Osteoblast (primary cell): ENCODE data around the gene IKZF5. TPM values are rescaled to one million over a fixed set of nuclear protein-coding genes. Genes with fewer than 3 reads are reported as not detected.

Experiments
- DNase-seq: peaks from one replicate; pipeline ENCODE4 v3.0.0; 2011; ENCODE audit warnings: low spot score, mixed read lengths; ENCODE audit not compliant: insufficient read length; ENCODE audit errors: missing footprints
- H2AFZ ChIP-seq: 2 replicates; pipeline ENCODE4 v1.6.0; 2011; ENCODE audit warnings: mild to moderate bottlenecking, low read length
- H3K27ac ChIP-seq: 2 replicates; pipeline ENCODE4 v1.5.1; 2011; ENCODE audit warnings: mild to moderate bottlenecking, low read depth, low read length, moderate library complexity
- H3K27me3 ChIP-seq: 2 replicates; pipeline ENCODE4 v1.6.0; 2012; ENCODE audit warnings: mild to moderate bottlenecking, control low read depth, inconsistent platforms, low read length, moderate library complexity; ENCODE audit not compliant: insufficient read depth
- H3K36me3 ChIP-seq: 2 replicates; pipeline ENCODE4 v1.5.1; 2011; ENCODE audit warnings: mild to moderate bottlenecking, low read length, control low read depth, moderate library complexity; ENCODE audit not compliant: insufficient read depth
- H3K4me1 ChIP-seq: 2 replicates; pipeline ENCODE4 v1.5.1; 2011; ENCODE audit warnings: mild to moderate bottlenecking, low read length, control low read depth, moderate library complexity; ENCODE audit not compliant: insufficient read depth
- H3K4me2 ChIP-seq: 2 replicates; pipeline ENCODE4 v1.6.0; 2011; ENCODE audit warnings: mild to moderate bottlenecking, low read length; ENCODE audit not compliant: insufficient read depth
- H3K4me3 ChIP-seq: fragments of 200-600 bp; sonication (generic); 3 replicates; pipeline ENCODE4 v1.5.1; 2012; ENCODE audit warnings: mild to moderate bottlenecking, low read length, inconsistent platforms; ENCODE audit not compliant: insufficient read depth
- H3K79me2 ChIP-seq: 2 replicates; pipeline ENCODE4 v1.6.0; 2012; ENCODE audit warnings: mild to moderate bottlenecking, low read length, control low read depth, inconsistent platforms; ENCODE audit not compliant: insufficient read depth
- H3K9me3 ChIP-seq: 2 replicates; pipeline ENCODE4 v1.5.1; 2011; ENCODE audit warnings: low read depth, low read length, control low read depth
- H4K20me1 ChIP-seq: 2 replicates; pipeline ENCODE4 v1.6.0; 2012; ENCODE audit warnings: mild to moderate bottlenecking, low read length, control low read depth; ENCODE audit not compliant: insufficient read depth
- total RNA-seq: library from RNA; depleted of rRNA; stranded (reverse); fragments of >200 nt; gene quantifications from 2 replicates; pipeline ENCODE4 v1.2.3, GENCODE V29; 2012
- TF ChIP-seq, protein P1 (sequence below): IDR thresholded peaks from 2 replicates; pipeline ENCODE4 v1.5.1; 2011; ENCODE audit warnings: mild to moderate bottlenecking, low read depth, low read length, moderate library complexity; ENCODE audit errors: extremely low read depth

Gene IKZF5
- total RNA-seq, 1 donor = 6.2 TPM

DNA sequence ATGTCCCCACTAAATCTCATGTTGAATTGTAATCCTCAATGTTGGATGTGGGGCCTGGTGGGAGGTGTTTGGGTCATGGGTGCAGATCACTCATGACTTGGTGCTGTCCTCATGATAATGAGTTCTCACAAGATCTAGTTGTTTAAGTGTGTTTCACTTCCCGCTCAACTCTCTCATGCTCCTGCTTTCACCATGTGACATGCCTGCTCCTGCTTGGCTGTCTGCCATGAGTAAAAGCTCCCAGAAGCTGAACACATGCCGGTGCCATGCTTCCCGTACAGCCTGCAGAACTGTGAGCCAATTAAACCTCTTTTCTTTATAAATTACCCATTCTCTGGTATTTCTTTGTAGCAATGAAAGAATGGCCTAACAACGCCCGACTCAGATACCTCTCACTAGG is 34.6 kb downstream of the IKZF5 start:
- no peaks in the 10 kb centered on the region for H3K27me3 ChIP-seq
- no peaks in the 10 kb centered on the region for H3K9me3 ChIP-seq
- H3K4me3 ChIP-seq = no peak overlapping the region
- H3K36me3 ChIP-seq = no peaks in the 10 kb centered on the region
- no peak for DNase-seq
- no peak overlapping the region for H3K4me2 ChIP-seq
- H3K79me2 ChIP-seq = no peaks in the 10 kb centered on the region
- no peaks in the 10 kb centered on the region for H3K4me1 ChIP-seq
- no peak overlapping the region for H3K27ac ChIP-seq
- H2AFZ ChIP-seq = no peak overlapping the region
- TF ChIP-seq, protein P1, sequence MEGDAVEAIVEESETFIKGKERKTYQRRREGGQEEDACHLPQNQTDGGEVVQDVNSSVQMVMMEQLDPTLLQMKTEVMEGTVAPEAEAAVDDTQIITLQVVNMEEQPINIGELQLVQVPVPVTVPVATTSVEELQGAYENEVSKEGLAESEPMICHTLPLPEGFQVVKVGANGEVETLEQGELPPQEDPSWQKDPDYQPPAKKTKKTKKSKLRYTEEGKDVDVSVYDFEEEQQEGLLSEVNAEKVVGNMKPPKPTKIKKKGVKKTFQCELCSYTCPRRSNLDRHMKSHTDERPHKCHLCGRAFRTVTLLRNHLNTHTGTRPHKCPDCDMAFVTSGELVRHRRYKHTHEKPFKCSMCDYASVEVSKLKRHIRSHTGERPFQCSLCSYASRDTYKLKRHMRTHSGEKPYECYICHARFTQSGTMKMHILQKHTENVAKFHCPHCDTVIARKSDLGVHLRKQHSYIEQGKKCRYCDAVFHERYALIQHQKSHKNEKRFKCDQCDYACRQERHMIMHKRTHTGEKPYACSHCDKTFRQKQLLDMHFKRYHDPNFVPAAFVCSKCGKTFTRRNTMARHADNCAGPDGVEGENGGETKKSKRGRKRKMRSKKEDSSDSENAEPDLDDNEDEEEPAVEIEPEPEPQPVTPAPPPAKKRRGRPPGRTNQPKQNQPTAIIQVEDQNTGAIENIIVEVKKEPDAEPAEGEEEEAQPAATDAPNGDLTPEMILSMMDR = no peak
- H4K20me1 ChIP-seq = no peaks in the 10 kb centered on the region

DNA sequence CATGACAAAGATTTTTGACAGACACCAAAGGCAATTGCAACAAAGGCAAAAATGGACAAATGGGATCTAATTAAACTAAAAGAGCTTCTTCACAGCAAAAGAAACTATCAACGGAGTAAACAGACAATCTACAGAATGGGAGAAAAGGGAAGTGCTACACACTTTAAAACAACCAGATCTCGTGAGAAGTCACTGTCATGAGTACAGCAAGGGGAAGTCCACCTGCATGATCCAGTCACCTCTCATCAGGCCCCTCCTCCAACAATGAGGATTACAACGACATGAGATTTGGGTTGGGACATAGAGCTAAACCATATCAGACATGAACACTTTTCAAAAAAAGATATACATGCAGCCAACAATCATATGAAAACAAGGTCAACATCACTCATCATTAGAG is 39.9 kb downstream of the IKZF5 start:
- Histone ChIP-seq H3K4me2 (no peak overlapping the region), H3K4me3 (no peak overlapping the region), H2AFZ (no peak overlapping the region), H3K4me1 (no peaks in the 10 kb centered on the region), H3K27ac (no peak overlapping the region), H3K27me3 (no peaks in the 10 kb centered on the region), H4K20me1 (no peaks in the 10 kb centered on the region), H3K9me3 (no peaks in the 10 kb centered on the region), H3K79me2 (no peaks in the 10 kb centered on the region), H3K36me3 (no peaks in the 10 kb centered on the region)
- TF ChIP-seq, protein P1 = no peak
- DNase-seq = no peak

DNA sequence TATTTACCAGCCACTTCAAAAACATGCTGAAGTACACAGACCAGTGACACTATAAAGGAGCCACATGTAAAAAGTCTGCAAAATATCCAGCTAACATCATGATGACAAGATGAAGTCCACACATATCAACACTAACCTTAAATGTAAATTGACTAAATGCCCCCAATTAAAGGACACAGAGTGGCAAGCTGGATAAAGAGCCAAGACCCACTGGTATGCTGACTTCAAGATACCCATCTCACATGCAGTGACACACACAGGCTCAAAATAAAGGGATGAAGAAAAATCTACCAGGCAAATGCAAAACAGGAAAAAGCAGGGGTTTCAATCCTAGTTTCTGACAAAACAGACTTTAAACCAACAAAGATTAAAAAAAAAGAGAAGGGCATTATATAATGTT is 41.7 kb downstream of the IKZF5 start:
- Histone ChIP-seq H4K20me1 (no peaks in the 10 kb centered on the region), H2AFZ (no peak overlapping the region), H3K27ac (no peak overlapping the region), H3K9me3 (no peaks in the 10 kb centered on the region), H3K79me2 (no peaks in the 10 kb centered on the region), H3K4me3 (no peak overlapping the region), H3K4me2 (no peak overlapping the region), H3K36me3 (no peaks in the 10 kb centered on the region), H3K27me3 (no peaks in the 10 kb centered on the region), H3K4me1 (no peaks in the 10 kb centered on the region)
- DNase-seq = no peak
- TF ChIP-seq, protein P1 = no peak

DNA sequence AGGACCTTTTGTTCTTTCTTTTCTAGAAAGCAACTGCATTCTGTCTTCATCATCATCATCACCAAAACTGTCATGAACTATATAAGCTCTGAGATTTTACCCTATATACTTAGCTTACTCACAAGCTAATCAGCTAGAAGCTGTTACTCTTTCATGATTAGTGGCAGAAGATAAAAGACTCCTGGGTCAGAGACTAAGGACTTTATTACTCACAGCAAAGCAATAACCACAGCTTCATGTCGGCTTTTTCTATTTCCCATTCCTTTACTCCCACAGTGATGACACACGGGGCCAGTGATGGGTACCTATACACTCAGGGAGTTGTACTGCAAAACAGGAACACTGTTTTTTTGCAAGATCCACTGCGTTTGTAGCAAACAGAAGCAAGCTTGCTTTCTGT is 46.2 kb downstream of the IKZF5 start:
- DNase-seq = no peak
- Histone ChIP-seq H3K4me2 (no peak overlapping the region), H3K36me3 (no peaks in the 10 kb centered on the region), H3K4me3 (no peak overlapping the region), H3K27ac (no peak overlapping the region), H2AFZ (no peak overlapping the region), H4K20me1 (no peaks in the 10 kb centered on the region), H3K9me3 (no peaks in the 10 kb centered on the region), H3K4me1 (no peaks in the 10 kb centered on the region), H3K79me2 (no peaks in the 10 kb centered on the region), H3K27me3 (no peaks in the 10 kb centered on the region)
- TF ChIP-seq, protein P1 = no peak
